ENCODE results near the gene BCAS3. TPM values are rescaled to one million over a fixed set of nuclear protein-coding genes. Genes with fewer than 3 reads are reported as not detected.

Gene BCAS3
- total RNA-seq, 1 donor from 2014 or later = 22.6 TPM

DNA sequence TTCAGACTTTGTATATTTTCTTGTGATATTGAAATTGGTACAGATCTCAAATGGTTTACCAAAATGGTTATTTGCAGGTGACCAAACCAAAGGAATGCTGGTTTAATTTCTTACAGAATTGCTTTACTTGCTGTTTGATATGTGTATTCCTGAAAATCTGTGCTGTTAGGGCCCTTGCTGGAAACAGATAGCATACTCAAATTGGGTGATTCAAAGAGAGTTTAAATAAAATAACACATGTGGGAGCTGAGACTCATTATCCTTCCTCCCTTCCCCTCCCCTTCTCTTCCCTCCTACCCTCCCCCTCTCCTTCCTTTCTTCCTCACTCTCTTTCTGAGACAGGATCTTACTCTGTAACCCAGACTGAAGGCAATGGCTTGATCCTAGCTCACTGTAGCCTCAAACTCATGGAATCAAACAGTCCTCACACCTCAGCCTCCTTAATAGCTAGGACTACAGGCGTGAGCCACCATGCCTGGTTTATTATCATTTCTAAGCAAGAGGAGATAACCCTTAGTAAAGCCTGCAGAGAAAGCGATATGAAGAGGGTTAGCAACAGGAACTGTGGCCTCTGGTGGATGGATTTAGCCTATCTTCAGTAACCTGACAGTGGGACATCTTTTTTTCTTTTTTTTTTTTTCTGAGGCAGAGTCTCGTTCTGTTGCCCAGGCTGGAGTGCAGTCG, 141.9 kb downstream of the BCAS3 start:
- Mint-ChIP-seq H3K4me1 (ENCODE audit: low read depth) (peaks cover 7% of the 10 kb centered on the region), H3K27ac (ENCODE audit: unreplicated experiment) (no peak overlapping the region), H3K4me3 (ENCODE audit: unreplicated experiment) (no peak overlapping the region), H3K9me3 (ENCODE audit: low read depth) (no peaks in the 10 kb centered on the region), H3K27me3 (ENCODE audit: low read depth) (no peaks in the 10 kb centered on the region), H3K36me3 (ENCODE audit: low read depth) (no peaks in the 10 kb centered on the region)
- no peak for DNase-seq (ENCODE audit: low spot score)
- TF ChIP-seq, protein P1, sequence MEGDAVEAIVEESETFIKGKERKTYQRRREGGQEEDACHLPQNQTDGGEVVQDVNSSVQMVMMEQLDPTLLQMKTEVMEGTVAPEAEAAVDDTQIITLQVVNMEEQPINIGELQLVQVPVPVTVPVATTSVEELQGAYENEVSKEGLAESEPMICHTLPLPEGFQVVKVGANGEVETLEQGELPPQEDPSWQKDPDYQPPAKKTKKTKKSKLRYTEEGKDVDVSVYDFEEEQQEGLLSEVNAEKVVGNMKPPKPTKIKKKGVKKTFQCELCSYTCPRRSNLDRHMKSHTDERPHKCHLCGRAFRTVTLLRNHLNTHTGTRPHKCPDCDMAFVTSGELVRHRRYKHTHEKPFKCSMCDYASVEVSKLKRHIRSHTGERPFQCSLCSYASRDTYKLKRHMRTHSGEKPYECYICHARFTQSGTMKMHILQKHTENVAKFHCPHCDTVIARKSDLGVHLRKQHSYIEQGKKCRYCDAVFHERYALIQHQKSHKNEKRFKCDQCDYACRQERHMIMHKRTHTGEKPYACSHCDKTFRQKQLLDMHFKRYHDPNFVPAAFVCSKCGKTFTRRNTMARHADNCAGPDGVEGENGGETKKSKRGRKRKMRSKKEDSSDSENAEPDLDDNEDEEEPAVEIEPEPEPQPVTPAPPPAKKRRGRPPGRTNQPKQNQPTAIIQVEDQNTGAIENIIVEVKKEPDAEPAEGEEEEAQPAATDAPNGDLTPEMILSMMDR (IDR thresholded peaks at IDR 0.05) = no peak

DNA sequence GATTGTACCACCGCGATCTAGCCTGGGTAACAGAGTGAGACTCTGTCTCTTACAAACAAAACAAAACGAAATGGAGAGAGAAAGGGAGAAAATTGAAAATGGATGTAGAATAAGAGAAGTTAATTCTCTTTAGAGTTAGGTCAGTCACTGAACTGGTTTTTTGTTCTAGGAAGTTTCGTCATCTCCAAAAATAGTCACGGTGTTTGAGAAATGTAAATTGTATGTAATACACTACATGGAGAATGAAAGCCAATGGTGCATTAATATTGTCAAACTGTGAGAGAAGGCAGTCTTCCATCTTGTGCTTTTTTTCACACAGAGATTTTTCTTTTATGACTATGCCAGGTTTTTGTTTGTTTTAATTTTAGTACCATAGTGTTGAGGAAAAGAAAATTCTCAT, 145.9 kb downstream of the BCAS3 start:
- Mint-ChIP-seq H3K4me1 (ENCODE audit: low read depth) (no peaks in the 10 kb centered on the region), H3K27me3 (ENCODE audit: low read depth) (no peaks in the 10 kb centered on the region), H3K27ac (ENCODE audit: unreplicated experiment) (no peak overlapping the region), H3K4me3 (ENCODE audit: unreplicated experiment) (no peak overlapping the region), H3K36me3 (ENCODE audit: low read depth) (no peaks in the 10 kb centered on the region), H3K9me3 (ENCODE audit: low read depth) (no peaks in the 10 kb centered on the region)
- no peak for DNase-seq (ENCODE audit: low spot score)
- TF ChIP-seq, protein P1 (IDR thresholded peaks at IDR 0.05) = no peak

DNA sequence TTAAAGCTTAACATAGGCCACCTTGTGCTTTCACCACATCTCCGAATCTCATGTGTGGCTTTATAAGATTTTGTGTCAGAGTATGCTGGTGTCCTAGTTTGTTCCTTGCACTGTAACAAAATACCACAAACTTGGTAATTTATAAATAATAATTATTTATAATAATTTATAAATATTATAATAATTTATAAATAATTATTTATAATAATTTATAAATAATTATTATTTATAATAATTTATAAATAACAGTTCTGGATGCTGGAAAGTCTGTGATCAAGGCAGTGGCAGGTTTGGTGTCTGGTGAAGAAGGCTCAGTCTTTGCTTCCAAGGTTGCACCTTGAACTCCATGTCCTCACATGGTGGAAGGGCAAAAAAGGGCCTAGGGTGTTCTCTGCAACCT, 147.7 kb downstream of the BCAS3 start:
- DNase-seq (ENCODE audit: low spot score) = no peak
- Mint-ChIP-seq H3K27me3 (ENCODE audit: low read depth) (no peaks in the 10 kb centered on the region), H3K4me1 (ENCODE audit: low read depth) (no peaks in the 10 kb centered on the region), H3K4me3 (ENCODE audit: unreplicated experiment) (no peak overlapping the region), H3K27ac (ENCODE audit: unreplicated experiment) (no peak overlapping the region), H3K9me3 (ENCODE audit: low read depth) (no peaks in the 10 kb centered on the region), H3K36me3 (ENCODE audit: low read depth) (no peaks in the 10 kb centered on the region)
- TF ChIP-seq, protein P1 (IDR thresholded peaks at IDR 0.05) = no peak

- no peaks in the 10 kb centered on the region for H3K9me3 Mint-ChIP-seq (ENCODE audit: low read depth)
- no peak for DNase-seq (ENCODE audit: low spot score)
- H3K4me1 Mint-ChIP-seq (ENCODE audit: low read depth) = no peaks in the 10 kb centered on the region
- TF ChIP-seq, protein P1 (IDR thresholded peaks at IDR 0.05) = no peak
- no peaks in the 10 kb centered on the region for H3K27me3 Mint-ChIP-seq (ENCODE audit: low read depth)
- no peak overlapping the region for H3K4me3 Mint-ChIP-seq (ENCODE audit: unreplicated experiment)
- no peaks in the 10 kb centered on the region for H3K36me3 Mint-ChIP-seq (ENCODE audit: low read depth)
- no peak overlapping the region for H3K27ac Mint-ChIP-seq (ENCODE audit: unreplicated experiment)
Measured at GRCh38 chr17:60827943-60828342, 150.3 kb downstream of the BCAS3 start.

GRCh38 chr17:60832151-60832585, 154.5 kb downstream of the BCAS3 start:
- H3K27ac Mint-ChIP-seq (ENCODE audit: unreplicated experiment) = no peak overlapping the region
- TF ChIP-seq, protein P1 (IDR thresholded peaks at IDR 0.05) = no peak
- no peaks in the 10 kb centered on the region for H3K9me3 Mint-ChIP-seq (ENCODE audit: low read depth)
- H3K27me3 Mint-ChIP-seq (ENCODE audit: low read depth) = no peaks in the 10 kb centered on the region
- DNase-seq (ENCODE audit: low spot score) = no peak
- H3K4me3 Mint-ChIP-seq (ENCODE audit: unreplicated experiment) = no peak overlapping the region
- no peaks in the 10 kb centered on the region for H3K4me1 Mint-ChIP-seq (ENCODE audit: low read depth)
- H3K36me3 Mint-ChIP-seq (ENCODE audit: low read depth) = no peaks in the 10 kb centered on the region
